ENCODE results near the gene EEF1AKMT1.

GRCh38 chr13:20749377-20749776, 24.4 kb downstream of the EEF1AKMT1 start:
- TF ChIP-seq CTCF (IDR thresholded peaks at IDR 0.05; ENCODE audit: insufficient read depth, low read length, poor library complexity, severe bottlenecking) = no peak
- TF ChIP-seq EZH2phosphoT487 (conservative IDR thresholded peaks at IDR 0.05; ENCODE audit: low read length) = no peak

Data from SU-DHL-6 (cell line).